ENCODE results near the gene NFATC3. TPM values are rescaled to one million over a fixed set of nuclear protein-coding genes. Genes with fewer than 3 reads are reported as not detected.

The NFATC3 gene
- total and polyA plus RNA-seq, 11 donors = 5.9 to 35.1 (median 24.2) TPM

DNA sequence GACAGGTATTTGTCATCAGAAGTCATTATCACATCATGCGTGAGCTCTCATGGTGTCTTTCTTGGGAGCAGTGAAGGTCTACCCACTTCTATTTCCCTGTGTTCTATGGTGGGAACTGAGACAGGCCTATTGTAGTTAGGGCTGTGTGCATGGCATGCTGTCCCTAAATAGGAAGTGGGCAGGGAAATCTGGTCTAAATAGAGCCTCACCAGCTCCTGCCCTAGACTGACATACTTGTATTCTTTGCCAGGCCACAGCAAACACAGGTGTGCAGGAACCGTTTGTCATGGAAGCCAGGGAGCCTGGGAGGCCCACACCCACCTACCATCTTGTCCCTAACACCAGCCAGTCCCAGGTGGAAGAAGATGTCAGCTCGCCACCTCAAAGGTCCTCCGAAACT lies 189.3 kb downstream of the NFATC3 start:
- Histone ChIP-seq H3K27me3 (no peaks in the 10 kb centered on the region), H3K4me1 (peaks cover 0 to 77% (median 35%) of the 10 kb centered on the region in 12 donors), H3K27ac (peak overlapping the region in 11 of 12 donors; percentile 18 to 81 (median 71)), H3K4me3 (no peak overlapping the region), H3K9me3 (no peaks in the 10 kb centered on the region), H3K36me3 (peaks cover 0 to 54% (median 38%) of the 10 kb centered on the region in 9 donors)
- 73 to 83% (median 80%) methylated on average over 4 of the region's 4 CpGs for WGBS, 4 donors
- DNase-seq (peak in 1 of 5 donors; percentile 13), ATAC-seq (peak in 3 of 4 donors; percentile 19 to 71 (median 65))
- intact Hi-C loops (cut with DNase I) = no loop called here
- TF ChIP-seq POLR2A (IDR thresholded peaks at IDR 0.05) = no peak
- TF ChIP-seq, protein P1, sequence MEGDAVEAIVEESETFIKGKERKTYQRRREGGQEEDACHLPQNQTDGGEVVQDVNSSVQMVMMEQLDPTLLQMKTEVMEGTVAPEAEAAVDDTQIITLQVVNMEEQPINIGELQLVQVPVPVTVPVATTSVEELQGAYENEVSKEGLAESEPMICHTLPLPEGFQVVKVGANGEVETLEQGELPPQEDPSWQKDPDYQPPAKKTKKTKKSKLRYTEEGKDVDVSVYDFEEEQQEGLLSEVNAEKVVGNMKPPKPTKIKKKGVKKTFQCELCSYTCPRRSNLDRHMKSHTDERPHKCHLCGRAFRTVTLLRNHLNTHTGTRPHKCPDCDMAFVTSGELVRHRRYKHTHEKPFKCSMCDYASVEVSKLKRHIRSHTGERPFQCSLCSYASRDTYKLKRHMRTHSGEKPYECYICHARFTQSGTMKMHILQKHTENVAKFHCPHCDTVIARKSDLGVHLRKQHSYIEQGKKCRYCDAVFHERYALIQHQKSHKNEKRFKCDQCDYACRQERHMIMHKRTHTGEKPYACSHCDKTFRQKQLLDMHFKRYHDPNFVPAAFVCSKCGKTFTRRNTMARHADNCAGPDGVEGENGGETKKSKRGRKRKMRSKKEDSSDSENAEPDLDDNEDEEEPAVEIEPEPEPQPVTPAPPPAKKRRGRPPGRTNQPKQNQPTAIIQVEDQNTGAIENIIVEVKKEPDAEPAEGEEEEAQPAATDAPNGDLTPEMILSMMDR (IDR thresholded peaks at IDR 0.05) = no peak

DNA sequence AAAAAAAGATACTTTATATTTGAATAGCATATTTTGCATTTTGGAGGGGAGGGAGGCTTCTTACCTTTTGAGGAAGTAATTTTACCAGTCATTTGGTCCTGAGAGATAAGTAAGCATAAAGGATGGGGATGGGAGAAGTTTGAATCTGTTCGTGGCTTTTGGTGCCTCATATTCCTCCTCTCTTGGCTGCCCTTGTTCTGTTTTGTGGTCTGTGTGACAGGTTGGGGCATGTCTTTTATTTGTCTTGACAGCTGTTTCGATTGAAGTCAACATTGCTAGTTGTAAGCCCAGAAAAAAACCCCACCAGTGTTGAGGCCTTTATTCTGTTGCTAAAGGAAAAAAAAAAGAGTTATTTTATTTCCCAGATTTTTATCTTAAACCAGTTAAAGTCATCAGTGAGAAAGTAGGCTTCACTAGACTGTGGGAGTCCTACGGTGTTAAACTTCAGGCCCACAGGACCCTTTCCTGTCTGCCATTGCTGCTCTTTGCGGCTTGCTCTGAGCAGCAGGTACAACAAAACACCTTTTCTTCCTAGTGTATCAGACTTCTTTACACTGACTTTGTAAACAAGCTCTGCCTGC lies 190.5 kb downstream of the NFATC3 start:
- TF ChIP-seq, protein P1 (IDR thresholded peaks at IDR 0.05) = no peak
- no peak for TF ChIP-seq POLR2A (IDR thresholded peaks at IDR 0.05)
- H3K27ac ChIP-seq = peak overlapping the region; percentile 28 to 88 (median 72)
- no peak for ATAC-seq
- peak overlapping the region in 2 of 12 donors; percentile 2 to 13 for H3K4me3 ChIP-seq
- peaks cover 0 to 79% (median 41%) of the 10 kb centered on the region in 12 donors for H3K4me1 ChIP-seq
- no peak for DNase-seq
- intact Hi-C loops (cut with DNase I) = no loop called here
- H3K36me3 ChIP-seq = peaks cover 0 to 59% (median 48%) of the 10 kb centered on the region in 9 donors
- H3K9me3 ChIP-seq = no peaks in the 10 kb centered on the region
- WGBS, 4 donors = 32 to 46% (median 44%) methylated on average over 4 of the region's 4 CpGs
- no peaks in the 10 kb centered on the region for H3K27me3 ChIP-seq

DNA sequence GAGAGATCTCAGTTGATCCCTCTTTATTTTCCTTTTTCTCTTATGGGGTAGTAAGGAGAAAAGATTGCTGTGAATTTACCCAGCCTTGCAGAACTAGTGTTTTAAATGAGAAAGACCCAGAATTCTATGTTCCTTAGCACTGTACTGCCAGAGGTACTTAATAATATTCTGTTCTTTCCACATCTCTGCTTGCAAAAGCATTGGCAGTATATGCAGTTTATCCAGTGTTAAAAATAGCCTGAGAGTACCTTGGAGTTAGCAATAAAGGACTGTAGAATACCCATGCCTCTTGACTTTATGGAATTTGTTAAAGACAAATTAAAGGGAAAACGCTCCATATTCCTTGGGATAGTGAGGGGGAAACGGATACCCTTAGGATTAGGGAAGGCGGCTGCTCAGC lies 191.1 kb downstream of the NFATC3 start:
- 42 to 61% (median 56%) methylated on average over 3 of the region's 3 CpGs for WGBS, 4 donors
- H3K4me3 ChIP-seq = peak overlapping the region in 2 of 12 donors; percentile 2 to 13
- TF ChIP-seq, protein P1 (IDR thresholded peaks at IDR 0.05) = no peak
- no peak for TF ChIP-seq POLR2A (IDR thresholded peaks at IDR 0.05)
- no peaks in the 10 kb centered on the region for H3K9me3 ChIP-seq
- peaks cover 0 to 60% (median 48%) of the 10 kb centered on the region in 9 donors for H3K36me3 ChIP-seq
- no peaks in the 10 kb centered on the region for H3K27me3 ChIP-seq
- H3K27ac ChIP-seq = peak overlapping the region; percentile 28 to 88 (median 72)
- ATAC-seq (peak; percentile 60 to 65 (median 62)), DNase-seq (no peak)
- peaks cover 0 to 79% (median 41%) of the 10 kb centered on the region in 12 donors for H3K4me1 ChIP-seq
- intact Hi-C loops (cut with DNase I) = no loop called here

Small RNA genes within 50 kb of the gene (microRNA-seq; reads per million reads assigned to microRNA genes)
- gene MIR6773 = 0 reads per million in 4 donors

Other genes starting within 250 kb of the NFATC3 start
- 10 to 100 TPM; 24.9 to 87.5 (median 31.4) TPM for gene THAP11, start 243.1 kb upstream of the NFATC3 start, total RNA-seq
- gene THAP11, start 243.1 kb upstream of the NFATC3 start, polyA plus RNA-seq = 10 to 100 TPM; 10.6 to 26.3 TPM
- 100 to 1,000 TPM in 2 of 9 donors, 10 to 100 TPM in 7; 66.5 to 145 (median 90.9) TPM for gene NUTF2, start 238.4 kb upstream of the NFATC3 start, total RNA-seq
- 100 to 1,000 TPM; 179 to 191 TPM for gene NUTF2, start 238.4 kb upstream of the NFATC3 start, polyA plus RNA-seq
- 10 to 100 TPM; 14.4 to 31.2 (median 20.1) TPM for gene CENPT, start 237.7 kb upstream of the NFATC3 start, total RNA-seq
- 10 to 100 TPM; 25.7 to 28.0 TPM for gene CENPT, start 237.7 kb upstream of the NFATC3 start, polyA plus RNA-seq
- gene EDC4, start 212.3 kb upstream of the NFATC3 start, total RNA-seq = 10 to 100 TPM; 26.2 to 42.5 (median 32.5) TPM
- gene EDC4, start 212.3 kb upstream of the NFATC3 start, polyA plus RNA-seq = 10 to 100 TPM; 27.8 to 31.1 TPM
- 1 to 10 TPM in 4 of 9 donors, under 1 TPM in 2, not detected in 3; 0.78 to 5.8 (median 1.7) TPM for gene NRN1L, start 200.5 kb upstream of the NFATC3 start, total RNA-seq
- 1 to 10 TPM; 1.7 to 1.8 TPM for gene NRN1L, start 200.5 kb upstream of the NFATC3 start, polyA plus RNA-seq
- 10 to 100 TPM; 17.1 to 31.3 (median 21.6) TPM for gene PSKH1, start 192.1 kb upstream of the NFATC3 start, total RNA-seq
- gene PSKH1, start 192.1 kb upstream of the NFATC3 start, polyA plus RNA-seq = 10 to 100 TPM; 16.3 to 36.9 TPM
- 1 to 10 TPM in 3 of 9 donors, under 1 TPM in 5, not detected in 1; 0.23 to 2.1 (median 0.74) TPM for gene CTRL, start 153.5 kb upstream of the NFATC3 start, total RNA-seq
- gene CTRL, start 153.5 kb upstream of the NFATC3 start, polyA plus RNA-seq = under 1 TPM; 0.61 to 0.90 TPM
- 100 to 1,000 TPM in 1 of 9 donors, 10 to 100 TPM in 8; 39.4 to 182 (median 60.5) TPM for gene PSMB10, start 148.5 kb upstream of the NFATC3 start, total RNA-seq
- gene PSMB10, start 148.5 kb upstream of the NFATC3 start, polyA plus RNA-seq = 100 to 1,000 TPM in 1 of 2 donors, 10 to 100 TPM in 1; 56.9 to 118 TPM
- 10 to 100 TPM in 7 of 9 donors, 1 to 10 TPM in 2; 9.7 to 24.1 (median 18.2) TPM for gene LCAT, start 141.2 kb upstream of the NFATC3 start, total RNA-seq
- gene LCAT, start 141.2 kb upstream of the NFATC3 start, polyA plus RNA-seq = 10 to 100 TPM; 10.9 to 31.7 TPM
- gene SLC12A4, start 116.7 kb upstream of the NFATC3 start, total RNA-seq = 10 to 100 TPM; 64.6 to 92.2 (median 86.8) TPM
- gene SLC12A4, start 116.7 kb upstream of the NFATC3 start, polyA plus RNA-seq = 10 to 100 TPM; 65.3 to 81.5 TPM
- under 1 TPM in 2 of 9 donors, not detected in 7; 0.13 to 0.16 TPM for gene DPEP3, start 104.9 kb upstream of the NFATC3 start, total RNA-seq
- gene DPEP3, start 104.9 kb upstream of the NFATC3 start, polyA plus RNA-seq = not detected
- gene DPEP2, start 85.9 kb upstream of the NFATC3 start, total RNA-seq = 1 to 10 TPM in 5 of 9 donors, under 1 TPM in 4; 0.42 to 9.8 (median 1.2) TPM
- gene DPEP2, start 85.9 kb upstream of the NFATC3 start, polyA plus RNA-seq = 1 to 10 TPM; 1.1 to 1.2 TPM
- not detected for gene DPEP2NB, start 69.5 kb upstream of the NFATC3 start, total RNA-seq
- not detected for gene DPEP2NB, start 69.5 kb upstream of the NFATC3 start, polyA plus RNA-seq
- gene DDX28, start 62.1 kb upstream of the NFATC3 start, total RNA-seq = 10 to 100 TPM in 2 of 9 donors, 1 to 10 TPM in 7; 4.4 to 11.9 (median 8.8) TPM
- 10 to 100 TPM in 1 of 2 donors, 1 to 10 TPM in 1; 8.3 to 10.7 TPM for gene DDX28, start 62.1 kb upstream of the NFATC3 start, polyA plus RNA-seq
- gene DUS2, start 62.1 kb upstream of the NFATC3 start, total RNA-seq = 10 to 100 TPM in 1 of 9 donors, 1 to 10 TPM in 8; 3.8 to 11.5 (median 7.2) TPM
- gene DUS2, start 62.1 kb upstream of the NFATC3 start, polyA plus RNA-seq = 10 to 100 TPM in 1 of 2 donors, 1 to 10 TPM in 1; 4.5 to 10.4 TPM
- gene ESRP2, start 150.8 kb downstream of the NFATC3 start, total RNA-seq = 1 to 10 TPM in 2 of 9 donors, under 1 TPM in 6, not detected in 1; 0.15 to 1.9 (median 0.63) TPM
- gene ESRP2, start 150.8 kb downstream of the NFATC3 start, polyA plus RNA-seq = under 1 TPM; 0.30 to 0.33 TPM
- gene PLA2G15, start 160.0 kb downstream of the NFATC3 start, total RNA-seq = 10 to 100 TPM; 27.3 to 68.0 (median 45.4) TPM
- 10 to 100 TPM; 25.8 to 66.6 TPM for gene PLA2G15, start 160.0 kb downstream of the NFATC3 start, polyA plus RNA-seq
- gene SLC7A6, start 179.2 kb downstream of the NFATC3 start, total RNA-seq = 10 to 100 TPM; 32.7 to 76.0 (median 45.1) TPM
- gene SLC7A6, start 179.2 kb downstream of the NFATC3 start, polyA plus RNA-seq = 10 to 100 TPM; 45.6 to 50.5 TPM
- gene SLC7A6OS, start 225.6 kb downstream of the NFATC3 start, total RNA-seq = 10 to 100 TPM in 6 of 9 donors, 1 to 10 TPM in 3; 8.1 to 16.2 (median 11.2) TPM
- 1 to 10 TPM; 9.6 to 9.9 TPM for gene SLC7A6OS, start 225.6 kb downstream of the NFATC3 start, polyA plus RNA-seq
- gene PRMT7, start 225.6 kb downstream of the NFATC3 start, total RNA-seq = 10 to 100 TPM; 21.9 to 34.0 (median 30.7) TPM
- gene PRMT7, start 225.6 kb downstream of the NFATC3 start, polyA plus RNA-seq = 10 to 100 TPM; 21.0 to 37.4 TPM

Measured in heart left ventricle (tissue), 16 donors.